ENCODE results near the gene PRKACA.

The PRKACA gene

GRCh38 chr19:14155371-14155770, 37.8 kb upstream of the PRKACA start:
- no peak overlapping the region for H3K4me3 ChIP-seq (ENCODE audit: low read depth, low read length)
- no peak for TF ChIP-seq CTCF (IDR thresholded peaks at IDR 0.05; ENCODE audit: borderline replicate concordance, insufficient read depth, low read depth, low read length)

GRCh38 chr19:14152713-14153112, 35.2 kb upstream of the PRKACA start:
- no peak for TF ChIP-seq CTCF (IDR thresholded peaks at IDR 0.05; ENCODE audit: borderline replicate concordance, insufficient read depth, low read depth, low read length)
- no peak overlapping the region for H3K4me3 ChIP-seq (ENCODE audit: low read depth, low read length)

GRCh38 chr19:14150770-14151661, 33.5 kb upstream of the PRKACA start:
- no peak for TF ChIP-seq CTCF (IDR thresholded peaks at IDR 0.05; ENCODE audit: borderline replicate concordance, insufficient read depth, low read depth, low read length)
- H3K4me3 ChIP-seq (ENCODE audit: low read depth, low read length), result no peak overlapping the region

- no peak for TF ChIP-seq CTCF (IDR thresholded peaks at IDR 0.05; ENCODE audit: borderline replicate concordance, insufficient read depth, low read depth, low read length)
- H3K4me3 ChIP-seq (ENCODE audit: low read depth, low read length), result no peak overlapping the region
Measured at GRCh38 chr19:14150041-14150769, 32.6 kb upstream of the PRKACA start.

GRCh38 chr19:14149509-14149994, 32.0 kb upstream of the PRKACA start:
- peak overlapping the region; percentile 16 for H3K4me3 ChIP-seq (ENCODE audit: low read depth, low read length)
- no peak for TF ChIP-seq CTCF (IDR thresholded peaks at IDR 0.05; ENCODE audit: borderline replicate concordance, insufficient read depth, low read depth, low read length)

GRCh38 chr19:14148751-14149410, 31.3 kb upstream of the PRKACA start:
- no peak overlapping the region for H3K4me3 ChIP-seq (ENCODE audit: low read depth, low read length)
- no peak for TF ChIP-seq CTCF (IDR thresholded peaks at IDR 0.05; ENCODE audit: borderline replicate concordance, insufficient read depth, low read depth, low read length)
